Fibroblast of skin of left quadriceps (primary cell): Measurements from ENCODE around the gene TBC1D9B.

Experiments used
- DNase-seq, 2 experiments: peaks; one replicate each; pipeline ENCODE4 v3.0.0-alpha.2; 2013; ENCODE audit warnings: low read depth in 2 of 2

Gene TBC1D9B

DNA sequence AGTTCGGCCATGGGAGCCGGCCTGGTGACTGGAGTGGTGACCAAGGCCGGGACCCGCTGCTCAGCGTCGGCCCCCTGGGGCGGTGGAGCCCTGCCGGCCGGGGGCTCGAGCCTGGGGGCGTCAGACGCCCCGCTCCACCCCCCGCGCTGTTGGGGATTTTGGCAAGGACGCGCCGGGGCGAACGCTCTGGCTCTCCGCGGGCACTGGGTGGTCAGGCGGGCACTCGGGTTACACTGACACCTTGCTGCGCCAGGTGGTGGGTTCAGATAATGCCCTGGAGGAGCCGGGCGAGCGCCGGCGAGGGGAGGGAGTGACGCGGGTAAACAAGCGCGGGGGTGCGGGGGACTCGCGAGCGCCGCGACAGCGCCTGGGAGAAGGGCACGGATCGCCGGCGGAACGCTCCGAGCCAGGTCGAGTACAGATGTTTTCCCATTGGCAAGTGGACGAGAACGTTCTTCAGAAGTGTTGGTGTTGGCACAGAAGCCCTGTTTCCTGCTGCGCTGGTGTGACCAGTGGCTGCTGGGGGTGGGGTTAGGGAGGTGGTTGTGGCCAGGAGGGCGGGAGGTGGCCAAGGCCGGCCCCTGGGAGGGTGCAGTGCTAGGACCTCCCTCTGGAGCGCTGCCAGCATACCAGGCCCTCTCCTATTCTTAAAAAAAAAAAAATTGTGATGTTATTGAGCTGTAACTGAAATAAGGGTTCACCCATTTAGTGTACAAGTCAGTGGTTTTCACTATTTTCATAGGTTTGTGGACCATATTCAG is 86.2 kb downstream of the TBC1D9B start:
- DNase-seq, result peak; percentile 70 to 72

DNA sequence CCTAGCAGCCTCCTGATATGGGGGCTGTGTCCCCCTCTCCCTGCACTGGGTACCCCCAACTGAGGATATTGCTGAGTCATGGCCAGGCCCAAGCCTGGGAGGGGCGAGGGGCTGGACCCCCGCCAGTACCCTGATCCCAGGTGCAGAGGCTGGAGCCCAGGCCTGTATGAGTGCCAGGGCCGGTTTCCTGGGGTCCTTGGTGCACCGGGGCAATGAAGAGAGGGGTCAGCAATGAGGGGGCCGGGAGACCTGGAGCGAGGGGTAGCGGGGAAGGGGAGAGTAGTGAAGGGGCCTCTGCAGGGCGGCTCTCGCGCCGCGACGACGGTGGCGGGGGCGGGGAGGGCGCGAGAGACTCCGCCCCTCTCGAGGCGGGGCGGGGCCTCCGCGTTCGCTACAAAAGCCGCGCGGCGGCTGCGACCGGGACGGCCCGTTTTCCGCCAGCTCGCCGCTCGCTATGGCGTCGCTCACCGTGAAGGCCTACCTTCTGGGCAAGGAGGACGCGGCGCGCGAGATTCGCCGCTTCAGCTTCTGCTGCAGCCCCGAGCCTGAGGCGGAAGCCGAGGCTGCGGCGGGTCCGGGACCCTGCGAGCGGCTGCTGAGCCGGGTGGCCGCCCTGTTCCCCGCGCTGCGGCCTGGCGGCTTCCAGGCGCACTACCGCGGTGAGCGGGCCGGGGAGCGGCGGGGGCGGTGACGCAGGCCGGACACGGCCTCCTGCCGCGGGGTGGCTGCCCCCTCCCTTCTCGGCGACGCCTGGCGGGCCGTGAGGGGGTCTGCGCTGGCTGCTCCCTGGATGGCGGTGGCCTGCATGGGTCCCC is 87.0 kb downstream of the TBC1D9B start, which contains the start of gene SQSTM1:
Gene SQSTM1, plus strand, starts transcription at position 423 of the 815 bp plus-strand sequence. Its CDS starts 32 bp downstream, at position 455.
- peak; percentile 54 to 59 for DNase-seq

DNA sequence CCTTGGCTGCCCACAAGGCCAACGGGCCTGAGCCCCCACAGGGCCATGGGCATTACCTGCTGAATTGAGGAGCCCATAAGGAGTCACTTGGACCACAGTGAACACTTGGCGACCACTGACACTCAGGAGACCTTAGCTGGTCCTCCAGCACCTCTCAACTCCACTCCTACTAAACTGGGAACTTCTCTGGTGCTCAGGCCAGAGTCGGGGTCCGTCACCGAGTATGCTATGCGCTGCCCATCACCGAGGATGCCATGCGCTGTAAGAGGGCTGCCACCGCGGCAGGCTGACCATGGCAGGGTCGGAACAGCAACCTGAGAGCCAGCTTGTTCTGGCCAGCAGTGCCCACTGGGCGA is 87.6 kb downstream of the TBC1D9B start:
- no peak for DNase-seq

DNA sequence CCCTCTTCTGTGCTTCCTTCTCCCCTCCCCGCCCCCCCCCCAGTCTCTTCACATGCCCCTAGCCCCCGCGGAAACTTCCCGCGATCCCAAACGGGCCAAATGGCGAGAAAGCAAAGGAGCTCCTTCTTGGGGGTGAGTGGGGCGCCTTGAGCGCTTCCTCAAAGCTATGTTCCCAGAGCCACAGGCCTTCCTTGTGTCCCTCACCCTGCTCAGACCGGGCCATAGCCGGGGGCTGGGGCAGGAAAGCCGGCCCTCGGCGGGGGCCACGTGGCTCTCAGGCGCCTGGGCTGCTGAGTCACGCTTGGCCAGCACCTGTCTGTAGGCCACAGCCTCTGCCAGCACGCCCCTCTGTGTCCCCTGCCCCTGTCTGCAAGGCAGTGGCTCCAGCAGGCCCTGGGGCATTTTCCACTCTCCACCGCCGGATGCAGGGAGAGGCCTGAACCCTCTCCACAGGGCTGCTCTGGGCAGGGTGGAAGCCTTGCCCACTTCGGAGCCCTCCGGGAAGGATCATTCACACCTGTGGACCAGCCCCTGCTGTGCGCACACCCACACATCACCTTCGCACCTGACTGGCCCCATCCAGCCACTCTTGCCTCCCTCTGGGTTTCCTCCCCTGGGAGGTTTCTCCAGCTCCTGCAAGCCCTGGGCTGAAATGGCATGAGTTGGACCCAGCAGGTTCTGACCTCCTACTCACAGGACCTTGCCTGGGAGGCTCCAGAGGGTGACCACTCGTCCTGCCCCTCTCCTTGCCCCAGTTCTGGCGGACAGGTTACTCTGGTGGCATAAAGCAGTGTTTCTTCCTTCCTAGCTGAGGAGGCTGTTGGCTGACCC is 88.2 kb downstream of the TBC1D9B start:
- DNase-seq, result no peak

DNA sequence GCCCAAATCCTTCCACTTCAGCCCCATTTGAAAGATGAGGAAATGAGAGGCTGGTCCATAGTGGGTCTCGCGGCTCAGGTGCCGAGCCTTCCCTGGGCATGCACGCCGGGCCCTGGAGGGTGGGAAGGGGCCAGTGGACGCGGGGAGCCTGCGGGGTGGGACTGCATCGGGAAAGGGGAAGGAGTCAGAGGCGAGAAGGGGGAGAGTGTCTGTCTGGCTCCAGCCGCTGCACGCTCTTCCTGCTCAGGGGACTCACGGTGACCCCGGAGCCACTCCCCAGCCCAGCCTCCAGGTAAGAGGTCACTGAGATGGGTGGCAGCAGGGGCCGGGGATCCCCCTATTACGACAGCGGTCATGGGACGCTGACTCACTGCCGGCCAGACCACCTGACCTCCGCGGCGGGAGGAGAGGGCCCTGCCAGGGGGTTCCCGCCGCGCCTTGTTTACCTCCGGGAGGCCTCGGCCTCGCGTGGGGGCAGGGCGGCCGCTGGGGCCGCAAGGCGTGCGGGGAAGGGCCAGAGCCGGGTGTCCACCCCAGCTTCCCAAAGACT is 88.9 kb downstream of the TBC1D9B start:
- DNase-seq, result peak; percentile 59 to 64

DNA sequence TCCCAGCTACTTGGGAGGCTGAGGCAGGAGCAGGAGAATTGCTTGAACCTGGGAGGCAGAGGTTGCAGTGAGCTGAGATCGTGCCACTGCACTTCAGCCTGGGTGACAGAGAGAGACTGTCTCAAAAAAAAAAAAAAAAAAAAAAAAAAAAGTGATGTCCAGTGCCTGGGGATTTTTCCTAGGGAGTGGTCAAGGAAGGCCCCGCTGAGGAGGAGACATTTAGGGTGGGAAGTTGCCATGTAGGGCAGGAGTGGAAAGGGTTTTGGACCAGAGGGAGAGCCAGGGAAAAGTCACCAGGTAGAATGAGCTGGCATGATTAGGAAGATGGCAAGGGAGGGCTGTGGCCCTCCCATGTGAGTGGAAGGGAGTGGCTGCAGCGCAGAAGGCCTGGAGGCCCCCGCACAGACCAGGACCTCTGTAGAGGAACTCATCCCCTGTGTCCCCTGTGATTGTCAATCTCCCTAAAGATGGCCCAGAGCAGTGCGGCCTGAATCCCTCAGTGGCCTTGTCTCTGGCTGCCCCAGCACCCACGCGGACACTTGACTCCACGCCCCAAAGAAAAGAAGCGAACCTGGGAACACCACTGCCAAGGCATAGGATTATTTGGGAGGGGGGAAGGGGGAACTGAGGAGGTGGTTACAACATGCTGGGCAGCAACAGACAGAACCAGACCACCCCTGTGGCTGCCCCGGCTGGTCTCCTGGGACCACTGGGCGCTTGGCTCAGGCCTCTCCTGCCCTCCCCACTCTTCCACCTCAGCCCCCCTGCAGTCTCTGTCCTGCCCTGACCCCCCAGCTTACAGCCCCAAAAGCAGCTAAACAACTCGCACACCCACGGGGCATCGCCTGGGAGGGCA is 89.6 kb downstream of the TBC1D9B start:
- no peak for DNase-seq

DNA sequence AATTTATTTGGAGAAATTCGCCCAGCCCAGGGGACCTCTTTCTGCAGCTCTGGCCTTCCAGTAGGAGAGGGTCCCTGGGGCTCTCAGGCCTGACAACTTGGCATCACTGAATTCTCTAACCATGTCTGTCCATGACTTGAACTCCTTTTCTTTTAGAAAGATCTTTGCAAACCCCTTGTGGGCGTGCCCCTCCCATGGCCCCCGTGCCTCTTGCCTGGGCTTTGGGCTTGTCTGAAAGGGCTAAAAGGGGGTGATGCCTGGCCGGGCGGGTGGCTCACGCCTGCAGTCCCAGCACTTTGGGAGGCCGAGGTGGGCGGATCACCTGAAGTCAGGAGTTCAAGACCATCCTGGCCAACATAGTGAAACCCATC is 90.2 kb downstream of the TBC1D9B start:
- no peak for DNase-seq

DNA sequence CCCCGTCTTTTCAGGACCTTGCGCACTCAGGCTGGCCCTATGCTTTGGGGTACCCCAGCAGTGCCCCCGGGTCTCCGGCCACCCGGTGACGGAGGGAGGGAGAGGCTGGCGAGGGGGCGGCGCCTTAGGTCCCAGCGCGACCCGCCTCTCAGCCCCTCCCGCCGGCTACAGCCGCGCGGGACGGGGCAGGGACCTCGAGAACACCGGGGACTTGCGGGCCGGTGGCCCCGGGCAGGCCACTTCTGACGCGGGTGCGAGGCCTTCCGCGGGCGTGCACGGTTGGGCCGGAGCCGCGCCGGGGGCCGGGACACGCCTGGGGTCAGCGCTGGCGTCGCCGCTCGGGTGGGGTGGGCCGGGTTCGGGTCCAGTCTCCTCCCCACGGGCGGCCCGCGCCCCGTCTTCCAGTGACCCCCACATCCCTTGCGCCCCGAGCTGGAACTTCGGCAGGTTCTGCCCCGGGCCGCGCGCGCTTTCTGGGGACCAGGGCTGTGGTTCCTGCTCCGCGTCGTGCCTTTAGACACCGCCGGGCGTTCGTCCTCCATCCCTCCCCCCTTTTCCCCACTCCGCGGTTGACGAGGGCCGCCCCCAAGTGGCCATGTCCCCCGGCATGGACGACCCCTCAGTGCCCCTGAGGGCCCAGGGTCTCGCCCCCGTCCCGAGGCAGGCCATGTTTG is 90.8 kb downstream of the TBC1D9B start:
- no peak for DNase-seq

DNA sequence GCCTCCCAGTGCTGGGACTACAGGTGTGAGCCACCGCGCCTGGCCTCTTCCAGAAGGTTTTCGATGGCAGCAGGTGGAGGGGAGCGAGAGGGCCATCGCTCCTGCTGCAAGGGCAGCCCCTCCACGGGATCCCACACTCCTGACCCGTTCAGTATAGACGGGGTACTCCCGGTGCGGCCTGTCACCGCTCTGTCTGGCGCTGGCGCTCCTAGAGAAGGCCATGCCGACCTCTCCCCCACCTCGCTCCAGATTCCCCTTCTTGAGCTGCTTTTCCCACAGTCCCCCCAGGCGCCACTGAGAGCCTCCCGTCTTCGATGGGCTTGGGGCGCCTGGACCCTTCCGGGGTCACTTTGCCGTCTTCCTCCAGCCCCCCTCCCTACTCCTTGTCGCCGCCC is 91.3 kb downstream of the TBC1D9B start:
- no peak for DNase-seq

DNA sequence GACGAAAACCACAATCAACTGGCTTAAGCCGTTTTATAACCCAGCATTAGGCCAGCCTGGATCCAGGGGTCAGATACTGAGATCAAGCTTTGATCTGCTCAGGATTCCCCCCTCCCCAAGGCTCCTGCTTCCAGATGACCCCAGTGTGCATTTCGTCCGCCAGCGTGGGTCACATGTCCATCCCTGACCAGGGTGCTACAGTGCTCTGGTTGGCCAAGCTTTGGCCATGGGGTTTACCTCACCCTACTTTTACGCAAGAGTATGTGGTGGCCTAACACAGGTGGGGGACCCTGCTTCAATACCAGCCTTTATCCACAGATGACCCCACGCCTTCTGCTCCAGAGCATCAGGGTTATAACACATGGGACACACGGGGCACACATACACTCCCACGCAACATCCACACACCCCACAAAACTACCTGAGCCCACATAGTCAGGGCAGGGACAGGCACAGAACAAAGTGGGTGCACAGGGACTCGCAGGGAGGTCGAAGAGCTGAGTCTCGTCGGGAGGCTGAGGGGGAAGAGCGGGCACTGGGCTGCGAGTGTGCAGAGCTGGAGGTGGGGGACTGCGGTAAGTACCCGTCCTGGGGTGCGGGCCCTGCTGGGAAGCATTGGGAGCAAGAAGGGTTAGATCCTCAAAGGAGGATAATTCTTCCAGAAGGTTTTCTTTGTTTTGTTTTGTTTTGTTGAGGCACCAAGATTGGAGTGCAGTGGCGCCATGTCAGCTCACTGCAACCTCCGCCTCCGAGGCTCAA is 92.0 kb downstream of the TBC1D9B start:
- DNase-seq, result no peak

DNA sequence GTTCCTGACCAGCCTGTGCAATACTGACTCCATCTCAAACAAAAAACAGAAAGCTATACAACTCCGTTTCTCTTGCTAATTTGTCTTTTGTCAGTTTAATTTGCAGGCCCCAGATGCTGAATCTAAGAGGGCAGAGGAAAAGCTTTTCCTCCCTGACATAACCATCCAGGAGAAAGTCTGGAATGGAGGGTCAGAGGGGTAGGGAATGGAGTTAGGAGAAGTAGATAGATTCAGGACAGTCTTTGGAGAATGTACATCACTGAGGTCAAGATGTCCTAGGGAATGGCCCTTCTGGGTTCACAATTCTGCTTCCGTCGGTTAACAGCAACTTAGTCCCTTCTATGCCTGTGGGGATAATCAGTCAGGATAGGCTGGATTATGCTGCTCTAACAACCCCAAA is 93.6 kb downstream of the TBC1D9B start:
- DNase-seq, result no peak

DNA sequence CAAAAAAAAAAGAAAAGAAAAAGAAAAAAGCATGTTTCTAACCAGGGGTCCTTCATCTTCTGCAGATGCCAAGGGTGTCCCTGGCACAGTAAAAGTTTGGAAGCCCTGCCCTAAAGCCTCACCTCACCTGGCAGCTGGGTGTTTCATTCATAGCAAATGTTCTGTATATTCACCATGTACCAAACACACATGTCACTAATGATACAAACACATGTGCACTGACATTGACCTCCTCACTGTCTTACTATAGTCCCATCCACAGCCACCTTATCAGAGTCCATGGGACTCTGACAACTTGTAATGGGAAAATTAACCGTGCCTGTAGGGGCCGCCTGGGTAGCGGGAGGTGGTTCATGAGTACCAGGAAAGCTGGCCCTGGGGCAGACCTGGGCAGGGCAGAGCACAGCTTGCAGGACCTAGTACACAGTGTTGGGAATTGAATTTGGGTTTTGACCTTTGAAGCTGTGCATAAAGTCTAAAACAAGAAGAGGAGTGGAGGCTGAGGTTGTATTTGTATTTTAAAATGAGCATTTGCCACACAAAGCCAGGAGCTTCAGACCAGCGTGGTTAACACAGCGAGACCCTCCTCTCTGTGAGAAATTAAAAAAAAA is 94.6 kb downstream of the TBC1D9B start:
- DNase-seq, result no peak

DNA sequence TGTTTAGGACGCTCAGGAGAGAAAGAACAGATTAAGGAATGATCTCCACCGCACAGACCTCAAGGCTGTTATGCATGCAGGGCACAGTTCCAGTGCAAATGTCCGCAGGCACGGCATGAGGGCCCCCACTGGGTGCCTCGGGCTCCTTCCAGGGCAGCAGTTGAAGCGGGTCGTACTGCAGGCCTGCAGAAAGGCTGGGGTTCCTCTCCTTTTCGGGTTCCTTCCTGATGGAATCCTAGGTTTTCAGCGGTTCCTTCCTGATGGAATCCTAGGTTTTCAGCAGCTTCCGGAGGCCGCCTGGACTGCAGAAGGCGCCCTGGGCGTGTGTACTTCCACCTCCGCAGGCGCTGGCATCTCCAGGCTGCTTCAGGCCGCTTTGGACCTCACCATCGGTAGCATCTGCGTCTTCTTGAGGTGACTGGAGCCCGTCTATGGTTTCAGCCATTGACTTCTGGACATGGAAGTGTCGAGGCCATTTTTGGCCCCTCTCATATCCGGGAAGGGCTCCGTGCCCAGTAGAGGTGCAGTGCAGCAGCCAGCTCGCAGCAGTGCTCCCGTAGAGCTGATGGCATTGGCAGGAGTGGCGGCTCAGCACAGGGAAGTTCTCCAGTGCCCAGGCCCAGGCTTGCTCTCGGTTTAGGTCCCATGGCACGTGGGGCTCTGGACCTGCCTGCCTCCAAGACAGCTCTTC is 95.4 kb downstream of the TBC1D9B start:
- DNase-seq, result no peak
